Measurements from ENCODE around the gene CYP2U1. TPM values are rescaled to one million over a fixed set of nuclear protein-coding genes. Genes with fewer than 3 reads are reported as not detected.

CYP2U1 gene
- total RNA-seq, 1 experiment from 2014 or later, result 2.5 TPM

GRCh38 chr4:107989537-107990386, 58.4 kb downstream of the CYP2U1 start, which contains the start of gene HADH:
HADH (plus strand) TSS chr4:107989889; CDS start chr4:107989933, 44 bp downstream.
- BruUV-seq (replicated peaks), result TSS peak; percentile 31
- intact Hi-C loops (cut with micrococcal nuclease), result loop anchor here (5.0 kb wide), 1 partner anchor 57 kb away; the partner anchor contains the start of gene CYP2U1

GRCh38 chr4:107991945-107992630, 60.7 kb downstream of the CYP2U1 start:
- intact Hi-C loops (cut with micrococcal nuclease), result loop anchor here (5.0 kb wide), 1 partner anchor 60 kb away; the partner anchor contains the start of gene CYP2U1
- H3K4me3 Mint-ChIP-seq (ENCODE audit: unreplicated experiment), result no peak overlapping the region
- POLR2A ChIA-PET, result interaction anchor here (0.6 to 2.3 kb wide), 6 partner anchors 10 to 191 kb away, joined by 3 to 6 read pairs (median 4); partner anchors contain the start of gene SGMS2
- peaks cover 27% of the 10 kb centered on the region for H3K4me1 Mint-ChIP-seq (ENCODE audit: insufficient read depth, unreplicated experiment)
- H3K36me3 Mint-ChIP-seq (ENCODE audit: insufficient read depth, unreplicated experiment), result peaks cover 7% of the 10 kb centered on the region
- no peak for TF ChIP-seq CTCF (IDR thresholded peaks at IDR 0.05; ENCODE audit: unreplicated experiment)
- CTCF ChIA-PET, result interaction anchor here (0.6 to 1.4 kb wide), 3 partner anchors 18 to 232 kb away, joined by 4 to 5 read pairs (median 5); no protein-coding TSS in a partner anchor
- H3K9me3 Mint-ChIP-seq (ENCODE audit: unreplicated experiment), result no peaks in the 10 kb centered on the region
- H3K27ac Mint-ChIP-seq (ENCODE audit: low read depth, unreplicated experiment), result no peak overlapping the region
- peak; percentile 53 for DNase-seq (ENCODE audit: unreplicated experiment)
- no peaks in the 10 kb centered on the region for H3K27me3 Mint-ChIP-seq (ENCODE audit: insufficient read depth, unreplicated experiment)
- no TSS peak for BruUV-seq (replicated peaks)

More at GRCh38 chr4:107989537-107990386, 58.4 kb downstream of the CYP2U1 start, which contains the start of gene HADH:
- POLR2A ChIA-PET, result interaction anchor here (0.7 to 2.1 kb wide), 14 partner anchors 10 to 271 kb away, joined by 3 to 14 read pairs (median 4); partner anchors contain the start of genes CYP2U1, PAPSS1 and SGMS2
- CTCF ChIA-PET, result interaction anchor here (0.6 to 1.0 kb wide), 3 partner anchors 18 to 74 kb away, joined by 3 to 5 read pairs (median 3); no protein-coding TSS in a partner anchor
- H3K36me3 Mint-ChIP-seq (ENCODE audit: insufficient read depth, unreplicated experiment), result peaks cover 7% of the 10 kb centered on the region
- peak within 1 kb of the TSS; percentile 90 for H3K4me3 Mint-ChIP-seq (ENCODE audit: unreplicated experiment)
- no peaks in the 10 kb centered on the region for H3K27me3 Mint-ChIP-seq (ENCODE audit: insufficient read depth, unreplicated experiment)
- DNase-seq (ENCODE audit: unreplicated experiment), result peak; percentile 91
- TF ChIP-seq CTCF (IDR thresholded peaks at IDR 0.05; ENCODE audit: unreplicated experiment), result no peak
- H3K9me3 Mint-ChIP-seq (ENCODE audit: unreplicated experiment), result no peaks in the 10 kb centered on the region
- H3K4me1 Mint-ChIP-seq (ENCODE audit: insufficient read depth, unreplicated experiment), result peaks cover 20% of the 10 kb centered on the region
- H3K27ac Mint-ChIP-seq (ENCODE audit: low read depth, unreplicated experiment), result peak within 1 kb of the TSS; percentile 77

DNA sequence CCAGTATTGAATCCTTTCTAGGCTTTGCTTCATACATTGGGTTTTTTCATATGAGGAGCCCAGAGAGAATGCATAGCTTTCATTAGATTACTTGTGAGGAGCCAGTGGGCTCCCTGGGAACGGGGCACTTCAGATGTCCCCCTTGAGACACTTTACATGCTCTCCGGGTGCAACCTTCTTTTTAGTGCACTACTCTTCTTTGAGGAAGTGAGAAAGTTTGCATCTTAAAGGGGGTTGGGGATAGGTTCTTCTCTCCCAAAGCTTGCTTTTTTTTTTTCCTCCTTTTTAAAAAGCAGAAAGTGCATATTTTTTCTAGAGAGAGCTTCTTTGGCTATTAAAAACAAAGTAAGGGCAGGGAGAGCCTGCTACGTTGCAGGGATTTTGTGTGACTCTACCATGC, 62.6 kb downstream of the CYP2U1 start:
- H3K9me3 Mint-ChIP-seq (ENCODE audit: unreplicated experiment), result no peaks in the 10 kb centered on the region
- intact Hi-C loops (cut with micrococcal nuclease), result loop anchor here (5.0 kb wide), 1 partner anchor 62 kb away; the partner anchor contains the start of gene CYP2U1
- no peak for DNase-seq (ENCODE audit: unreplicated experiment)
- no peak for TF ChIP-seq CTCF (IDR thresholded peaks at IDR 0.05; ENCODE audit: unreplicated experiment)
- H3K4me3 Mint-ChIP-seq (ENCODE audit: unreplicated experiment), result no peak overlapping the region
- no TSS peak for BruUV-seq (replicated peaks)
- CTCF ChIA-PET, result no interaction called here
- H3K27me3 Mint-ChIP-seq (ENCODE audit: insufficient read depth, unreplicated experiment), result no peaks in the 10 kb centered on the region
- no peak overlapping the region for H3K27ac Mint-ChIP-seq (ENCODE audit: low read depth, unreplicated experiment)
- peaks cover 35% of the 10 kb centered on the region for H3K4me1 Mint-ChIP-seq (ENCODE audit: insufficient read depth, unreplicated experiment)
- POLR2A ChIA-PET, result interaction anchor here (0.5 kb wide), 1 partner anchor 15 kb away, joined by 3 read pairs; no protein-coding TSS in a partner anchor
- peaks cover 7% of the 10 kb centered on the region for H3K36me3 Mint-ChIP-seq (ENCODE audit: insufficient read depth, unreplicated experiment)
